Keratinocyte (primary cell): ENCODE measurements around the gene SOS1. TPM values are rescaled to one million over a fixed set of nuclear protein-coding genes. Genes with fewer than 3 reads are reported as not detected.

Experiments used
- DNase-seq: peaks from one replicate; pipeline ENCODE4 v3.0.0-alpha.2; 2011; ENCODE audit warnings: low read depth, missing footprints, low spot score
- FAIRE-seq: peaks from 2 replicates; lab custom pipeline; 2011; peaks lifted over from hg19 to GRCh38; lab: Jason Lieb, UNC
- H2AFZ ChIP-seq: 2 replicates; pipeline ENCODE4 v1.6.0; 2012; ENCODE audit warnings: low read length, control low read depth, inconsistent platforms; ENCODE audit not compliant: control insufficient read depth
- H3K27ac ChIP-seq: 2 replicates; pipeline ENCODE4 v1.5.1; 2011; ENCODE audit warnings: low read length; ENCODE audit not compliant: control insufficient read depth, insufficient read depth
- H3K27me3 ChIP-seq: 3 replicates; pipeline ENCODE4 v1.6.0; 2011; ENCODE audit warnings: low read length; ENCODE audit not compliant: control insufficient read depth, insufficient read depth; ENCODE audit errors: extremely low read depth
- H3K36me3 ChIP-seq, 2 experiments: 2 replicates in 1 of 2; 3 replicates in 1 of 2; pipeline ENCODE4 v1.5.1; 2011; ENCODE audit warnings: low read length in 2 of 2, mild to moderate bottlenecking in 1 of 2; ENCODE audit not compliant: control insufficient read depth in 2 of 2, insufficient read depth in 2 of 2; ENCODE audit errors: extremely low read depth in 1 of 2
- H3K4me1 ChIP-seq: 3 replicates; pipeline ENCODE4 v1.5.1; 2011; ENCODE audit warnings: low read length; ENCODE audit not compliant: control insufficient read depth, insufficient read depth; ENCODE audit errors: extremely low read depth
- H3K4me2 ChIP-seq: 3 replicates; pipeline ENCODE4 v1.6.0; 2011; ENCODE audit warnings: low read depth, low read length; ENCODE audit not compliant: control insufficient read depth, insufficient read depth; ENCODE audit errors: extremely low read depth
- H3K4me3 ChIP-seq, 3 experiments: fragments of 200-600 bp in 1 of 3; sonication (generic) in 1 of 3; 2 replicates in 2 of 3; 3 replicates in 1 of 3; pipeline ENCODE4 v1.5.1; 2011 to 2016; ENCODE audit warnings: low read length in 3 of 3, mild to moderate bottlenecking in 3 of 3, control low read depth in 2 of 3, inconsistent platforms in 1 of 3, low read depth in 1 of 3, mixed read lengths in 1 of 3, mixed run types in 1 of 3, moderate library complexity in 1 of 3; ENCODE audit not compliant: control insufficient read depth in 2 of 3, insufficient read depth in 2 of 3; ENCODE audit errors: extremely low read depth in 1 of 3
- H3K79me2 ChIP-seq: 2 replicates; pipeline ENCODE4 v1.6.0; 2012; ENCODE audit warnings: low read length; ENCODE audit not compliant: control insufficient read depth, insufficient read depth
- H3K9ac ChIP-seq: 3 replicates; pipeline ENCODE4 v1.6.0; 2011; ENCODE audit warnings: low read length; ENCODE audit not compliant: control insufficient read depth, insufficient read depth; ENCODE audit errors: extremely low read depth
- H3K9me1 ChIP-seq: 3 replicates; pipeline ENCODE4 v1.6.0; 2011; ENCODE audit warnings: low read length; ENCODE audit not compliant: control insufficient read depth, insufficient read depth; ENCODE audit errors: extremely low read depth
- H3K9me3 ChIP-seq: 2 replicates; pipeline ENCODE4 v1.5.1; 2012; ENCODE audit warnings: low read depth, low read length; ENCODE audit not compliant: control insufficient read depth
- H4K20me1 ChIP-seq: 3 replicates; pipeline ENCODE4 v1.6.0; 2011; ENCODE audit warnings: low read length; ENCODE audit not compliant: control insufficient read depth, insufficient read depth; ENCODE audit errors: extremely low read depth
- CTCF ChIP-seq, 3 experiments: IDR thresholded peaks in 1 of 3; conservative IDR thresholded peaks in 1 of 3; optimal IDR thresholded peaks in 1 of 3; 2 replicates in 2 of 3; 3 replicates in 1 of 3; pipeline versions ENCODE3 to v1.5.1; 2011; ENCODE audit warnings: low read length in 3 of 3, mild to moderate bottlenecking in 3 of 3, moderate library complexity in 2 of 3, control low read depth in 1 of 3, inconsistent platforms in 1 of 3; ENCODE audit not compliant: insufficient read depth in 2 of 3; ENCODE audit errors: extremely low read depth in 1 of 3
- EZH2 ChIP-seq: IDR thresholded peaks from one replicate; pipeline ENCODE4 v1.6.1; 2012; ENCODE audit warnings: inconsistent platforms, mild to moderate bottlenecking, low read length, moderate library complexity
- dilution Hi-C: fragments of 300-500 bp; cut with MboI; formaldehyde crosslinking; loops from one replicate; pipeline ENCODE4 v1.7.0; 2020; ENCODE audit warnings: low sequenced_read_pairs; ENCODE audit not compliant: extremely low pct_ligation_motif_present
- polyA minus RNA-seq, 3 experiments: library from RNA; depleted of rRNA, polyadenylated mRNA; stranded (reverse); fragments of >200 nt; gene quantifications; 1 replicate in 1 of 3; 2 replicates in 1 of 3; 3 replicates in 1 of 3; pipeline ENCODE4 v1.2.3, GENCODE V29; 2011
- polyA plus RNA-seq, 5 experiments: library from polyadenylated mRNA; depleted of rRNA in 3 of 5; stranded (reverse) in 3 of 5; stranded (forward) in 1 of 5; unstranded in 1 of 5; fragments of >200 nt; gene quantifications; 1 replicate in 1 of 5; 2 replicates in 3 of 5; 3 replicates in 1 of 5; pipeline versions ENCODE4 v1.2.1 to v1.2.3, GENCODE V29; 2011 to 2012; ENCODE audit warnings: missing spikeins in 2 of 5, low read depth in 1 of 5, low replicate concordance in 1 of 5

SOS1 gene
- 16.5 to 21.5 TPM (median 17.2 TPM) in 3 replicates for polyA plus RNA-seq
- 25.6 TPM for polyA plus RNA-seq (2011; ENCODE audit: low read depth)
- polyA plus RNA-seq (2011; cell fraction: cytosol; rRNA removed): 7.6 and 19.7 TPM in 2 replicates
- 33.4 and 40.1 TPM in 2 replicates for polyA plus RNA-seq (2011; cell fraction: nucleus; rRNA removed)
- polyA plus RNA-seq (2012; ENCODE audit: low replicate concordance): 9.2 and 12.3 TPM in 2 replicates
- polyA minus RNA-seq: 12.7 to 51.7 TPM (median 48.5 TPM) in 3 replicates
- polyA minus RNA-seq (2011; cell fraction: cytosol; rRNA and poly(A)+ RNA removed): 17.5 TPM
- 22.8 and 52.8 TPM in 2 replicates for polyA minus RNA-seq (2011; cell fraction: nucleus; rRNA and poly(A)+ RNA removed)

GRCh38 chr2:39120771-39121522 lies at the start of gene SOS1:
TSS of gene SOS1 (minus strand) at chr2:39121051. CDS start at chr2:39120422, 629 bp downstream.
- Histone ChIP-seq H3K4me2 (peak within 1 kb of the TSS; percentile 92), H3K4me3 (peak within 1 kb of the TSS; percentile 64 to 83 (median 79)), H3K9me3 (no peaks in the 10 kb centered on the region), H3K9ac (peak within 1 kb of the TSS; percentile 84), H3K9me1 (no peaks in the 10 kb centered on the region), H3K79me2 (peaks cover 44% of the 10 kb centered on the region), H3K4me1 (peaks cover 23% of the 10 kb centered on the region), H4K20me1 (no peaks in the 10 kb centered on the region), H3K27ac (peak within 1 kb of the TSS; percentile 83), H2AFZ (peak within 1 kb of the TSS; percentile 78), H3K36me3 (no peaks in the 10 kb centered on the region), H3K27me3 (no peaks in the 10 kb centered on the region)
- no peak for FAIRE-seq
- DNase-seq: peak; percentile 44
- TF ChIP-seq EZH2: no peak
- TF ChIP-seq CTCF (optimal IDR thresholded peaks at IDR 0.05 in 1 of 3, IDR thresholded peaks at IDR 0.05 in 1 of 3, conservative IDR thresholded peaks at IDR 0.05 in 1 of 3; ENCODE audit: extremely low read depth in 1 of 3, insufficient read depth in 2 of 3, low read length in 3 of 3): no peak
- dilution Hi-C loops: no loop called here

- no peak for FAIRE-seq
- Histone ChIP-seq H3K4me1 (no peaks in the 10 kb centered on the region), H3K9ac (no peak overlapping the region), H4K20me1 (no peaks in the 10 kb centered on the region), H3K36me3 (no peaks in the 10 kb centered on the region), H3K27me3 (no peaks in the 10 kb centered on the region), H3K79me2 (no peaks in the 10 kb centered on the region), H3K27ac (no peak overlapping the region), H3K4me2 (no peak overlapping the region), H2AFZ (no peak overlapping the region), H3K9me1 (no peaks in the 10 kb centered on the region), H3K4me3 (no peak overlapping the region), H3K9me3 (no peaks in the 10 kb centered on the region)
- dilution Hi-C loops: no loop called here
- TF ChIP-seq CTCF (optimal IDR thresholded peaks at IDR 0.05 in 1 of 3, IDR thresholded peaks at IDR 0.05 in 1 of 3, conservative IDR thresholded peaks at IDR 0.05 in 1 of 3; ENCODE audit: extremely low read depth in 1 of 3, insufficient read depth in 2 of 3, low read length in 3 of 3) (no peak), EZH2 (no peak)
- DNase-seq: no peak
Measured at GRCh38 chr2:39164089-39164488, 43.2 kb upstream of the SOS1 start.
